Measurements from ENCODE around the gene LPIN1. TPM values are rescaled to one million over a fixed set of nuclear protein-coding genes. Genes with fewer than 3 reads are reported as not detected.

The LPIN1 gene
- total RNA-seq, 1 experiment from 2014 or later = 43.1 TPM

- H3K27ac ChIP-seq = no peak overlapping the region
- no TSS peak for BruUV-seq (replicated peaks)
- peaks cover 20% of the 10 kb centered on the region for H3F3A ChIP-seq (ENCODE audit: insufficient read depth, low read depth)
- ChIA-PET CTCF (no interaction called here), POLR2A (ENCODE audit: unreplicated experiment) (no interaction called here)
- H3K27me3 ChIP-seq (ENCODE audit: insufficient read depth, low read depth) = no peaks in the 10 kb centered on the region
- H3K4me3 ChIP-seq = no peak overlapping the region; the same call in 1 of the 2 replicates
- H3K9me3 ChIP-seq (ENCODE audit: insufficient read depth, low read depth) = no peaks in the 10 kb centered on the region
- peaks cover 42% of the 10 kb centered on the region for H3K79me2 ChIP-seq (ENCODE audit: low read depth)
- no peaks in the 10 kb centered on the region for H3K36me3 ChIP-seq (ENCODE audit: low read depth)
- no peak overlapping the region for H2AFZ ChIP-seq
- DNase-seq = no peak
- intact Hi-C loops (cut with micrococcal nuclease; ENCODE audit: unreplicated experiment) = loop anchor here (2.0 kb wide), 1 partner anchor 33 kb away; no protein-coding TSS in a partner anchor
- no peaks in the 10 kb centered on the region for H3K9me2 ChIP-seq (ENCODE audit: insufficient read depth)
- H3K4me1 ChIP-seq (replicated peaks; ENCODE audit: insufficient read depth) = peaks cover 79% of the 10 kb centered on the region
- TF ChIP-seq CTCF (conservative IDR thresholded peaks at IDR 0.05) (no peak), EZH2 (IDR thresholded peaks at IDR 0.05; ENCODE audit: low read depth) (no peak)
- H3K4me2 ChIP-seq = peak overlapping the region; percentile 81
- peaks cover 23% of the 10 kb centered on the region for H4K20me1 ChIP-seq (ENCODE audit: insufficient read depth)
Measured at GRCh38 chr2:11745613-11746375, 638 bp upstream of the LPIN1 start.

- Histone ChIP-seq H3K4me1 (replicated peaks; ENCODE audit: insufficient read depth) (peaks cover 88% of the 10 kb centered on the region), H3F3A (ENCODE audit: insufficient read depth, low read depth) (peaks cover 28% of the 10 kb centered on the region)
- POLR2A ChIA-PET (ENCODE audit: unreplicated experiment) = interaction anchor here (0.6 kb wide), 1 partner anchor 890 kb away, joined by 3 read pairs; no protein-coding TSS in a partner anchor
Measured at GRCh38 chr2:11746807-11747459, 501 bp downstream of the LPIN1 start.

More at GRCh38 chr2:11746807-11747459, 501 bp downstream of the LPIN1 start:
- peak overlapping the region; percentile 25; the same call in 1 of the 2 replicates for H3K27ac ChIP-seq
- peak overlapping the region; percentile 89 for H3K4me2 ChIP-seq
- peak overlapping the region; percentile 62 for H3K4me3 ChIP-seq
- TF ChIP-seq CTCF (conservative IDR thresholded peaks at IDR 0.05) (no peak), EZH2 (IDR thresholded peaks at IDR 0.05; ENCODE audit: low read depth) (no peak)
- DNase-seq = peak; percentile 40 to 58
- CTCF ChIA-PET = interaction anchor here (0.6 to 0.7 kb wide), 2 partner anchors 57 to 78 kb away, joined by 5 to 8 read pairs; no protein-coding TSS in a partner anchor
- intact Hi-C loops (cut with micrococcal nuclease; ENCODE audit: unreplicated experiment) = loop anchor here (2.0 kb wide), 1 partner anchor 32 kb away; no protein-coding TSS in a partner anchor
- peak overlapping the region; percentile 72 for H2AFZ ChIP-seq
- H3K36me3 ChIP-seq (ENCODE audit: low read depth) = no peaks in the 10 kb centered on the region
- no peaks in the 10 kb centered on the region for H3K9me3 ChIP-seq (ENCODE audit: insufficient read depth, low read depth)
- H4K20me1 ChIP-seq (ENCODE audit: insufficient read depth) = peaks cover 23% of the 10 kb centered on the region
- no peaks in the 10 kb centered on the region for H3K9me2 ChIP-seq (ENCODE audit: insufficient read depth)
- no peaks in the 10 kb centered on the region for H3K27me3 ChIP-seq (ENCODE audit: insufficient read depth, low read depth)
- peaks cover 53% of the 10 kb centered on the region for H3K79me2 ChIP-seq (ENCODE audit: low read depth)
- BruUV-seq (replicated peaks) = no TSS peak

Measured in PC-9 (cell line).